ENCODE data around the gene TIMM17B. TPM values are rescaled to one million over a fixed set of nuclear protein-coding genes. Genes with fewer than 3 reads are reported as not detected.

Gene TIMM17B
- total and polyA plus RNA-seq, 2 of the 8 experiments (the other 6 are each of a cell fraction or from before 2014, with no cell fraction given) = 77.8 to 246 TPM

- TF ChIP-seq ZNF274 (IDR thresholded peaks at IDR 0.05; ENCODE audit: borderline replicate concordance, extremely low read depth, low read length) (no peak), RFX5 (IDR thresholded peaks at IDR 0.05; ENCODE audit: borderline replicate concordance, low read depth, low read length) (no peak), ATF2 (IDR thresholded peaks at IDR 0.05; ENCODE audit: low read length) (no peak), CTBP2 (IDR thresholded peaks at IDR 0.05; ENCODE audit: borderline replicate concordance, insufficient read depth, insufficient read length, low read length) (no peak), SIN3A (conservative IDR thresholded peaks at IDR 0.05 in 1 of 2, IDR thresholded peaks at IDR 0.05 in 1 of 2; ENCODE audit: low read depth in 1 of 2, low read length in 2 of 2) (peak; percentile 1 to 54; a peak in 1 of 4 replicates), RAD21 (IDR thresholded peaks at IDR 0.05 in 1 of 2, conservative IDR thresholded peaks at IDR 0.05 in 1 of 2; ENCODE audit: low read depth in 2 of 2, low read length in 2 of 2) (peak; percentile 74 to 82), CREB1 (IDR thresholded peaks at IDR 0.05) (no peak)
Measured at GRCh38 chrX:48937054-48937907, 39.7 kb upstream of the TIMM17B start (continued).
